ENCODE data around the gene C15orf39. TPM values are rescaled to one million over a fixed set of nuclear protein-coding genes. Genes with fewer than 3 reads are reported as not detected.

Gene C15orf39
- total RNA-seq, 1 donor from 2014 or later = 14.8 TPM

DNA sequence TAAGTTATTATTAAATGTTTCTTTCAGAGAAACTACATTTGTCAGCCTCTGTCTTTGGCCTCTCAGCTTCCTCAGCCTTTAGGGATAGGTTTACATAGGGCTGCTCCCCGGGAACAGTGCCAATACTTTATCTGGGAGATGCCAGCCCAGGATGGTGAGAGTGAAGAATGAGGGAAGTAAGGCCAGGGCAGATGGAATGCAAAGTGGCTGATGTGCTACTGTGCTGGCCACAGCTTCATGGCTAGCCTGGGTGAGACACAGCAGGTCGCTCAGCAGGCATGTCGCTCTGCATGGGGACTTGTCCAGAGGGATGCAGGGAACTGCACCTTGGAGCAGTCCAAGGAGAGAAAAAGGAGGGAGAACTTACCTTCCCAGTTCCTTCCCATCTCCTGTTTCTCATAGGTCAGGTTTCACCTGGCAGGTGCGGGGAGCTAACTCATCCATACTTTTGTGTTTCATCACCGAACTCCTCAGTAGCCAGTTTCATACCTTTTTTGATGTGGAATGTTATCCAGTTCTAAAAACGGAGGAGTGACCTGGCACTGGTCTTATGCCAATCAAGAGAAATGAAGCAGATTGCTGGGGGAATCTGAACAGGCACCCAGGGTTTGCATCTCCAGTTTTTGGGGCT is 30.9 kb upstream of the C15orf39 start:
- intact Hi-C loops (cut with micrococcal nuclease) = no loop called here
- peak; percentile 87 for ATAC-seq
- DNase-seq = peak; percentile 40

- no peak for ATAC-seq
These were observed 30.3 kb upstream of the C15orf39 start for GRCh38 chr15:75171408-75171807.

GRCh38 chr15:75172284-75172820 is 29.3 kb upstream of the C15orf39 start:
- intact Hi-C loops (cut with micrococcal nuclease) = no loop called here
- no peak for DNase-seq
- no peak for ATAC-seq

More at GRCh38 chr15:75171408-75171807, 30.3 kb upstream of the C15orf39 start:
- no peak for DNase-seq
- intact Hi-C loops (cut with micrococcal nuclease) = no loop called here

DNA sequence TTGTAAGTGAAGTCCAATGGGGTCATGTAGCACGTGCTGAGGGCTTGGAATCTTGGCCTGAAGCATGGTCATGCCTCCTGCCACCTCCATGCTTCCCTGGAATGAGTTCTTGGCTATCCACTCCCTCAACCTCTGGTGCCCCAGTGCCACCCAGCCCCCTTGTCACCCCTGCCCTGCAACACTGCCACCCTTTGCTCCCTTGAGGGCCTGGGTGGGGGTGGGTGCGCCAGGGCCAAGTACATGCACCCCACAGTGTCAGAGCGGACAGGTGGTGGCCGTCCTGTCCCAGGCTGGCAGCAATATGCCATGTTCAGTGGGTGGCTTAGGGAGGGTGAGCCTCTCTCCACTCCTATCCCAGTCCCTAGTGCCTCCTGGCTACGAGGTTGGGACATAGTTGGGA is 27.6 kb upstream of the C15orf39 start:
- intact Hi-C loops (cut with micrococcal nuclease) = no loop called here
- ATAC-seq (no peak), DNase-seq (peak; percentile 13)

- DNase-seq (peak; percentile 29), ATAC-seq (no peak)
- intact Hi-C loops (cut with micrococcal nuclease) = no loop called here
These were observed 27.0 kb upstream of the C15orf39 start for GRCh38 chr15:75174729-75175128.

DNA sequence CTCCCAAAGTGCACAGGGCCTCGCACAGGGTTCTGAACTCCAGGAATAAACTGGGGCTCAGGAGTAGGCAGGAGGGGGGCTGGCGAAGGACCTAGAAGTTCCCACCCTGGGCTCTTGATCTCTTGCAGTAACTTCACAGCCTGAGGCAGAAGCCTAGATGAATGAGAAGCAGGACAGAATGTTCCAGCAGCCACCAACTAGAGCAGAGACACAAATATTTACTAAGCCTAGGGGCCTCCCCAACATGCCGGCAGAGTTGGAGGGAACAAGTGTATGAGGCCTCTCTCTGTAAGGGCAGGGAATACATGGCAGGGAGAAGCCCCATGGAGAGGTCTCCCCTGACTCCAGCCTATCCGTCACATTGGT is 25.3 kb upstream of the C15orf39 start:
- ATAC-seq (no peak), DNase-seq (peak; percentile 13)
- intact Hi-C loops (cut with micrococcal nuclease) = no loop called here

DNA sequence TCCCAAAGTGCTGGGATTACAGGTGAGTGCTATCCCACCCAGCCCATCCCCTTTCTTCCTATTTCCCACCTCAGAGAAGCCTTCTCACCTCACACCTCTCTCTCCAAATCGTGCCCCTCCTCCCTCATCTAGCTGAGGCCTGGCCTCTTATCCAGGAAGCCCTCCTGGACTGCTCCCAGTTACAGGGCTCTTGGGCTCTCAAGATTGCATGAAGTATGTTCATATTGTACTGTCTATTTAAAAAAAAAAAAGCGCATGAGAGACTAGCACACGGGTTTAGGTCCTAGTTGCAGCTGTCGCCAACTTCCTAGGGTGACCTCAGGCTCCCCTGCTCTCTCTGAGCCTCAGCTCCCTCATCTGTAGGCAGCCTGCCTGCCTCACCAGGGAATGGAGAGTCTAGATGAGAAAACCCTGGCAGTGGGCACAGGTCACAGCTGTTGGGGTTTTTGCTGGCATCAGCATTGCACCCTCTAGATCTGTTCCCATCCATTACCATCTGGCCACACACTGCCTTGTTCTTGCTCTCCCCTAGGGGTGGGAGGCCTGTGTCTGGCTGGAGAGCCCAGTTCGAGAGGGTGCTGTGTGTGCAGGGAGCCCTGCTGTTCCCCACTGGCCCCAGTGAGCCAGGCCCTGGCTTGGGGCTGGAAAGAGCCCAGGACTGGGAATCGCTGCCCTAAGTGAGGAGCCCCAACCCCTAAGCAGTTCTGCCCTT is 24.2 kb upstream of the C15orf39 start:
- intact Hi-C loops (cut with micrococcal nuclease) = no loop called here
- ATAC-seq (peak; percentile 6), DNase-seq (peak; percentile 28)

- intact Hi-C loops (cut with micrococcal nuclease) = no loop called here
- peak; percentile 63 for ATAC-seq
- peak; percentile 76 for DNase-seq
These were observed 23.3 kb upstream of the C15orf39 start for GRCh38 chr15:75178171-75178937.

- intact Hi-C loops (cut with micrococcal nuclease) = no loop called here
- ATAC-seq = no peak
- peak; percentile 13 for DNase-seq
These were observed 22.5 kb upstream of the C15orf39 start for GRCh38 chr15:75178938-75179745.

GRCh38 chr15:75179746-75180140 is 21.9 kb upstream of the C15orf39 start:
- intact Hi-C loops (cut with micrococcal nuclease) = no loop called here
- DNase-seq (no peak), ATAC-seq (no peak)

- ATAC-seq = no peak
- intact Hi-C loops (cut with micrococcal nuclease) = no loop called here
- DNase-seq = peak; percentile 7
These were observed 19.9 kb upstream of the C15orf39 start for GRCh38 chr15:75181780-75182179.

DNA sequence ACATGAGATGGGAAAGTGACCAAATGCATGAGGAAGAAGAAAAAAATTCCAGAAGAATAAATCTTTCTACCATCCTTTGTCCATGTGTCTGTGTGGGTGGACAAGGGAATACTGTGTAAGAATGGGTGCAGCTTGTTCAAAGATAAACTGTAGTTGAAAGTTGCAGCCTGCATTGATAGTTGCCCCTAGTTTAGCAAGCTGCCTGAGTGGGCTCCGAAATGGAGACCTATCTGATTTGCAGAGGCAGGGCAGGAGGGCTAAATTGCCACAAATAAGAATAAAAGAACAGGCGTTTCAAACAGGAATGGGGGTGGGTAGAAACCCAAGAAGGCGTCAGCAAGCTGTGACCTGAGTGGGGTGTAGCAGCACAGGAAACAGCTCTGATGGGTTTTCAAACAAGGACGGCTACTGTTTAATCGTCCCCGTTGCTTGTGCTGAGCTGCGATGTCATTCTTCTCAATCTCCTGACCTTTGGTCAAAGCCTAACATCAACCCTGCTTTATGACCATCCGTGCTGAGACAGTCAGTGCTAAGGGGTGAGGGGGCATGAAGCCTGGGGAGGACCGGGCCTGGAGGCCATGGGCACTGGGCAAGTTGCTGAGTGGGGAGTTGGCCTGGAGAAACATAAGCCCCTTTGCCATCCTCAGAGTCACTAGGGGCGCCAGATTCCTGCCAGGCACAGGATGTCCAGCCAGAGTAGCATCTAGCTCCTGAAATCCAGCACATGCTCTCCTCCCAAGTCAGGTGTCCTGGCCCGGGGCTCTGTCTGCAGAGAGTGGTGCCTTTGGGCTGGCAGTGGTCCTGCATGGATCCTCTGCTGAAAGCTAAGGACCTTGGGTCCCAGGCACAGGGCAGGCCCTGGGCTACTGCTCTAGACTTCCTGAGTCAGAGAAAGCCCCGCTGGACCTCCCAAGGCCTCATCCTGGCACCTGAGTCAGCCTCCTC is 19.2 kb upstream of the C15orf39 start:
- intact Hi-C loops (cut with micrococcal nuclease) = no loop called here
- DNase-seq (peak; percentile 21), ATAC-seq (no peak)

DNA sequence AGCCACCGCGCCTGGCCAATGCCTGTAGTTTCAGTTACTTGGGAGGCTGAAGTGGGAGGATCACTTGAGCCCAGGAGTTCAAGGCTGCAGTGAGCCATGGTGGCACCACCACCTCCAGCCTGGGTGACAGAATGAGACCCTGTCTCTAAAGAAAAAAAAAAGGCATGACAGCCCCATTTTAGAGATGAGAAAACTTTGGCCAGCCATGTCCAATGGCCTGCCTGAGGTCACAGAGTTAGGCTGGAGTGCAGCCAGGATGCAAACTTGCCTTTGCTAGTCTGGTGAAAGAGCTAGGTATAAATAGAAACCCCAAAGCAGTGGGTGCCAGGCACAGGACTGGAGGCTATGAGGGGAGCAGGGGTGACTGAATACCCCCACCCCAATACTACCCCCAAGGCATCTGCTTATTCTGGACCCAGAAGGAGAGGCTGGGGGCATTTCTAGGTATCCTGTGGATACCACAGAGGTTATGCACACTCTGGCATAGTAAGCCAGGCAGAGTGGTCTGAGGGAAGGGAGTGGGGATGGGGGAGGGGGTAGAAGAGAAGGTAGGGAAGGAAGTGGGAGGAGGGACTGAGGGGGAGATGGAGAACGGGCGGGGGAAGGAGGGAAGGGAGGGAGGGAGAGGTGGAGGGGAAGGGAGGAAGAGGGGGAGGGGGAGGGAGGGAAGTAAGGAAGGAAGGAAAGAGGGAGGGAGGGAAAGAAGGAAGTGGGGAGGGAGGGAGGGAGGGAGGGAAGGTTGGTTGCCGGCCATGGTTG is 16.2 kb upstream of the C15orf39 start:
- DNase-seq (peak; percentile 57), ATAC-seq (peak; percentile 32)
- intact Hi-C loops (cut with micrococcal nuclease) = no loop called here

DNA sequence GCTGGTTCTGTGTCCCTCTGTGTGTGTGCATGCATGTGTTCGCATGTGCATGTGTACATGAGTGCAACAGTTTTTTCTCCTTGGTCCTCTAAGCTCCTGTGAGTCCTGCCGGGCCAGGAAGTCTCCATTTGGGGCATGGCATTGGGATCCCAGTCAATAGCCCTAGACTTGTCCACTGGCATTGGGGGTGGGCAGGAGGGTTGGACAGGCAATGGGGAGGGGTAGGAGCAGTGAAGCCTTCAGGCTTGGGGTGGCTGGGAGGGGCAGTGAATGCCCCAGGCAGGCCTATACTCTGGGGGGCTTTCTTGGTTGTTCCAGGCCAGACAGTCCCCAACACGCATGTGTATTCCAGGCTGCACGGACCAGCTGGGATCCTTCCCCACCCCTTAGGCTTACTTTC is 15.6 kb upstream of the C15orf39 start:
- DNase-seq = peak; percentile 8
- intact Hi-C loops (cut with micrococcal nuclease) = no loop called here
- no peak for ATAC-seq

DNA sequence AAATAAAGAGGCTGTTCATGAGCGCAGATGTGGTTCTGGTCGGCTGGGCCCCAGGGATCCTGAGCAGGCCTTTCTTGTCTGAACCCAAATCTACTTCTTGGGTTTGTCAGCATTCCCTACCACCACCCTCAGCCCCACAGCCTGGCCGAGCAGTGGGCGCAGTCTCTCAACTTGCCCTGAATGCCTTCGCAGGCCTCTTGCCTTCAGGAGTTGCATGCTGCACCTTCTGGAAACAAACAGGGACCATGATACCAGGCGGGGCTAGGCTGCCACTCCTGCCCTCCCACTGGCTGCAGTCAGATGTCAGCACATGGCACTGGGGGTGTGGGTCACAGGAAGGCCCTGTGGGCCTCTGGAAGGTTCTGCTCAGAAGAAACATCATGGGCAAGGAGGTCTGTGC is 13.2 kb upstream of the C15orf39 start:
- ATAC-seq (no peak), DNase-seq (peak; percentile 10)
- intact Hi-C loops (cut with micrococcal nuclease) = no loop called here

DNA sequence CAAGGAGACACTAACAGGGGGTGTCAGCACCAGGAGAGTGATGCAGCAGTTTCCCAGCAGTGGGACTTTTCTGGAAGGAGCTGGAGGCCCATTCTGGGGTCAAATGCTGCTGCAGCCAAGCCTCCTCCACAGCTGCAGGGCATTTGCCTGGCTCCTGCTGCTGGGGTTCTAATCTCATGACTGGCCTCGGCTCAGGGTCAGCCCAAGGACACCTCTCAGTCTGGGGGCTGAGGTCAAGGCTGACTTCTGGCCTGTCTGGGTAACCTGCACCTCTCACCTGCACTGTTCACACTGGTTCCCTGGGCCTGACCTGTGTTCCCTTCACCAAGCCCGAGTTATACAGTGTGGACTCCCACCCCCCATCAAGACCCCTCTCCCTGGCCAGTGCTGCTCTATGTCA is 10.4 kb upstream of the C15orf39 start:
- ATAC-seq (no peak), DNase-seq (peak; percentile 11)
- intact Hi-C loops (cut with micrococcal nuclease) = no loop called here

DNA sequence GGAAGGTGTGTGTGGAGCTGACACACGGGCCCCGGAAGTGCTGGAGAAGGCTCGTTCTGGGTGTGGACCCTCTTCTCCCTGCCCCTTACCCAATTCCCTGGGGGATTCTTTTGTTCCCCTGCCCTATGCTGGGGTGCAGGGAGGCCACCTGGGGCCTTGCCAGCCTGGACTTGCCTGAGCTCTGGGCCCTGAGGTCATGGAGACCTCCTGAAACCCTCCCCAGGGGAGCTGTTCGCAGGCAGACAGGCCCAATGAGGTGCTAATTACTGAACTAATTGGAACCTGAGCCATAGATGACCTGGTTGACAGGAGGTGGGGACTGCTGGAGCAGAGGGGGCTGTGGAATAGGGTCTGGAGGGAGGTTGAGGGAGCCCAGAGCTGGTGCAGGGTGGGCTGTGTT is 9.4 kb upstream of the C15orf39 start:
- DNase-seq (no peak), ATAC-seq (no peak)
- intact Hi-C loops (cut with micrococcal nuclease) = no loop called here

DNA sequence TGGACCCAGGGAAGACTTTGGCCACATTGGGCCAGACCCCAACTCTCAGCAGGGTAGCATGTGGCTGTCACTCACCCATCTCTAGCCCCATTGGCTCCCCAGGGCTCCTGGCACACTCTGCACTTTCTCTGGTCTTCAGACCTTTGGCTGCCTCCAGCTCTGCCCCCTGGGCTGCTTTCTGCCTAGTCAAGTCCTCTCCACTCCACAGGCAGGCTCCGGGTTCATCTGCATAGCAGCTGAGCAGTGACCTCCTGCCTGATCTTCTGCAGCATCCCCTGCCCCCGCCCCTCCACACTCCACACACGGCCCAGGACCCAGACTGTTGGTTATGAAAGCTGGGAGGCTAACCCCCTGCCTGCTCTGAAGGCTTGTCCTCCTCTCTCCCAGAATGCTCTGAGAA is 8.4 kb upstream of the C15orf39 start:
- intact Hi-C loops (cut with micrococcal nuclease) = no loop called here
- ATAC-seq (no peak), DNase-seq (no peak)

All from left ventricle myocardium superior (tissue), 1 donor.